Activated T-helper 9 cell treated with anti-CD3 and anti-CD28 coated beads, Interleukin-2, amount 50 U/mL, for 16 hours (primary cell): ENCODE measurements around the gene EVI5L.

Experiments used
- DNase-seq: peaks from one replicate; pipeline ENCODE4 v3.0.0-alpha.2; 2020; ENCODE audit warnings: low read depth

The EVI5L gene

DNA sequence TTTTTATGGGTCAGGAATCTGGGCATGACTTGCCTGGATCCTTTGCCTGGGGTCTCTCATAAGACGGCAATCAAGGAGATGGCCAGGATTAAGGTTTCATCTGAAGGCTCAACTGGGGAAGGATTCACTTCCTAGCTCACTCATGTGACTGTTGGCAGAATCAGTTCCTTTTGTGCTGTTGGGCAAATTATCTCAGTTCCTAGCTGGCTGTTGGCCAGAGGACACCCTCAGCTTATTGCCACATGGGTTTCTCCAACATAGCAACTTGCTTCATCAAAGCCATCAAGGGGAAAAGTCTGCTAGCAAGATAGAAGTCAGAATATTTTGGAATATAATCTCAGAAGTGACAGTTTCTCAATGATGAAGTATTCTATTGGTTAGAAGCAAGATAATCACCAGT lies 12.2 kb upstream of the EVI5L start:
- DNase-seq = no peak

DNA sequence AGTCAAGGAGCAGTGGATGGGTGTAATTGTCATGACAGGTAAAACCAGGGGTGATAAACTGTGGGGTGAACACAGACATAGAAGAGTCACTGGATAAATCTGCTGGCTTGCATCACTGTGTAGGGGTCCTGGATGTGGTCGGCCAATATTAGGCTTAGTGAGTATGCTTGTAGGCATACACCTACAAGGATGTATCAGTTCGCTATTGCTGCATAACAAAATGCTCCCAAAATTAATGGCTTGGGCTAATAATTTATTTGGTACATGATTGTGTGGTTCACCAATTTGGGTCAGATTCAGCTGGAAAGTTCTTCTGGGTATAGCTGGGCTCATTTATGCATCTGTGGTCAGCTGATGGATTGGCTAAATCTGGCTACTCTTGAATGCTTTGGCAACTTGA lies 11.2 kb upstream of the EVI5L start:
- no peak for DNase-seq

DNA sequence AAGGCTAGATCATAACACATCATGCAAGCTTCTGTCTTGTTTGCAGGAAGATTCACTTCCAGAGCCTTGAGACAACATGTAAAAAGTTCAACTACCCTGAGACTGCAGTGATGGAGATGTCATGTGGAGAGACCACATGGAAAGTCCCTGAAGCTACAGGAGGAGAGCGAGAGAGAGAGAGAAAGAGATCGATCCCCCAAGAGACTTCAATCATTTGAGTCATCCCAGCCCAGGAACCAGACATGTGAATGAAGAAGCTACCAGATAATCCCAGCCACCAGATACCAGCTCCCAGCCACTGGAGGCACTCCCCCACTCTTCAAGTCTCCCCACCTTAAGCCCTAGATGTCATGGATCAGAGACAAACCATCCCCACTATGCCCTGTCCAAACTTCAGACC lies 10.7 kb upstream of the EVI5L start:
- DNase-seq = no peak

DNA sequence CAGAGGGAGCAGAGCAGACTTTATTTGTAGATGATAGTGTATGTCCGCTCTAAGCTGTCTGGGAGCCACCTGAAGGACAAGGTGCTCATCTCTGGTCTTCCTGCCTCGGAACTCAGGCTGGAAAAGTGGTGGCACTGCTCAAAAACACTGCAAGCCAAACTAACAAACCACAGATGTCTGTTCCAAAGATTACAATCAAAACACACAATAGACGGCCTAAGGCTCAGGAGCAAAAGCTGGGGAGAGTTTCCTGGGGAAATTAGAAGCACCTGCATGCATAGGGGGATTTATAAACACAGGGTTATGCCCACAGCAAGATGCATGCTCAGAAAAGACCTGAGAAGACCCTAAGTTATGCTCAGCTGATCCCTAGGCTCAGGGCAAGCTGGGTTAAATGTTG lies 9.4 kb upstream of the EVI5L start:
- no peak for DNase-seq

DNA sequence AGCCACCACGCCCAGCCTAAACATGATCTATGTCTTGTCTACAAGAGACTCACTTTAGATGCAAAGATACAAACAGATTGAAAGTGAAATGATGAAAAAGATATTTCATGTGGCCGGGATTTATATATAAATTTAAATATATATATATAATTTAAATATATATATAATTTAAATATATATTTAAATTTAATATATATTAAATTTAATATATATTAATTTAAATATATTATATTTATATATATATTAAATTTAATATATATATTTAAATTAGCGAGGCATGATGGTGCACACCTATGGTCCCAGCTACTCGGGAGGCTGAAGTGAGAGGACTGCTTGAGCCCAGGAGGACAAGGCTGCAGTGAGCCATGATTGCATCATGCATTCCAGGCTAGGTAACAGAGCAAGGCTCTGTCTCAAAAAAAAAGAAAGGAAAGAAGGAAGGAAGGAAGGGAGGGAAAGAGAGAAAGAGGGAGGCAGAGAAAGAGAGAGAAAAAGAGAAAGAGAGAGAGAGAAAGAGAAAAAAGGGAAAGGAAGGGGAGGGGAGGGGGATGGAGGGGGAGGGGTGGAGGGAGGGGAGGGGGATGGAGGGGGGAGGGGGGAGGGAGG lies 7.0 kb upstream of the EVI5L start:
- no peak for DNase-seq

DNA sequence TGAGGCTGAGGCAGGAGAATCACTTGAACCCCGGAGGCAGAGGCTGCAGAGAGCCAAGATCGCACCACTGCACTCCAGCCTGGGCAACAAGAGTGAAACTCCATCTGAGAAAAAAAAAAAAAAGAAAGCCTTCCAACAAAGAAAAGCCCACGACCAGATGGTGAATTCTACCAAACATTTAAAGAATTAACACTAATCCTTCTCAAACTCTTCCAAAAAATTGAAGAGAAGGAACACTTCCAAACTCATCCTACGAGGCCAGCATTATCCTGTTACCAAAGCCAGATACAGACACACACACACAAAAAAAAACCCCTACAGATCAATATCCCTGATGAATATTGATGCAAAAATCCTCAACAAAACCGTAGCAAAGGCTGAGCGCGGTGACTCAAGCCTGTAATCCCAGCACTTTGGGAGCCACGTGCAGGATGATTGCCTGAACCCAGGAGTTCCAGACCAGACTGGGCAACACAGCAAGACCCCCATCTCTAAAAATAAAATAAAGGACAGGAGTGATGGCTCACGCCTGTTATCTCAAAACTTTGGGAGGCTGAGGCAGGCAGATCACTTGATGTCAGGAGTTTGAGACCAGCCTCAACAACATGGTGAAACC lies 6.2 kb upstream of the EVI5L start:
- DNase-seq = no peak

DNA sequence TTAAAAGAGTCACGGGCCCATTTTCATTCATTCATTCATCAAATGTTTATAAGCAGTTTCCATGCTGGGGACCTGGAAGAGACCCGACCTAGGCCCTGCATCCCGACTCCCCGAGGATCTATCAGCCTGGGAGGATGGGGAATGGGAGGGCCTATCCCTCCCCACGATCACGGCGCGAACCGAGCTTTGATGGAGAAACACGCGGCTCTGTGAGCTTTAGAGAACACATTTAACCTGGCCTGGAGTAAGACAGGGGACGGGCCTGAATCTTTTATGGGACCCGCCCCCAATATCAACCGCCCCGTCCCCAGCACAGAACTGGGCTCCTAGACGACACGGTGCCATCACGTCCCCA lies 875 bp upstream of the EVI5L start:
- DNase-seq = no peak

DNA sequence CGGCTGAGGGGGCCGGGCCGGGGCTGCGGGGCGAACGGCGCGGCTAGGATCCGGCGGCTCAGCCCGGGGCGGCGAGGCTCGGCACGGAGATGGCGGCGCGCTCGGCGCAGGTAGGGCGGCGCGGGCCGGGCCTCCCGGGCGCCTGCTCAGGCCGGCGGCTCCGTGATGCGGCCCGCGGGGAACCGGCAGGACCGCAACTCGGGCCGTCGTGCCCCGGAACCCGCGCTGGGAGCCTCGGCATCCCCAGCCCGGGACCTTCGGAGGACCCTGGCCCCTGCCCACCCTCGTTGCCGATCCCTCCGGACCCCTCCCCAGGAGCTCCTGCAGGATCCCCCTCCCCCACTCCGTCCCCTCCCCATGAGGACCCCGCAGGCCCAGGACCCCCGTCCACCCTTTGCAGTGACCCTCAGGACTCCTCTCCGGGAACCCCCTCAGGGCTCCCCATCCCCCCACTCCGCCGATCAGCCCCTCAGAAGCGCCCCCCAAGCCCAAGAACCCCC lies 304 bp downstream of the EVI5L start:
- DNase-seq = no peak

DNA sequence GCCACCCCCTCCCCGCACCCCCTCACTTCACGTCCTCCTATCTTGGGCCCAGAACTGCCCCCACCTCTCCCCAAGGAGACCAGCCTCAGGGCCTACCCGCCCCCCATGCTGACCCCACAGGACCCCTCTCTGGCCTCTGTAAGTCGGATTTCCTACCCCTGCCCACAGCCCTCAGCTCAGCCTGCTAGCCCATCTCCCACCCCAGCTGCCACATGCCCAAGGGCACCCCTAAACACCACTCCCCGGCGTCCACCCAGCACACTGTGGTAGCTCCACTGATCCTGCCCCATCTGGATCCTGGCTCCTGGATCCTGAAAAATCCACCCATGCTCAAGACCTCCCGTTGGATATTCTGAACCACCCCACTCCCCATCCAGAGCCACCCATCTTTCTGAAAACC lies 805 bp downstream of the EVI5L start:
- no peak for DNase-seq

DNA sequence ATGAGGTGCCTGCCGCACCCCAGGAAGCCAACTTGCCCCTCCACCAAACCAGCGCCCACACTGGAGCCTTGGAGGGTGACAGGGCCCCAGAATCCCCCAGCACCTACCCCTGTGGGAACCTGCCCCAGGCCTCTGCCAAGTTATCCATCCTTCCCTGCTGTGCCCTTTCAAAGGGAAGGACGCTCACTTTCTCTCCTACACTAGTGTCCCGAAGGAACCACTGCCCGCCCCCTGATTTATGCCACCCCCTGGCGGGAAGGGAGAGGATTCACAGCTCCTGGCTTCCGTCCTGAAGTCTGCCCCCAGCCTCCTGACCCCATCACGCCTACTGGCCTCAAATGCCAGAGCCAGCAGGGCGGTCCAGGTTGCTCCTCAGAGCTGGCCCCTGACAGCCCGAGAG lies 1.4 kb downstream of the EVI5L start:
- no peak for DNase-seq

DNA sequence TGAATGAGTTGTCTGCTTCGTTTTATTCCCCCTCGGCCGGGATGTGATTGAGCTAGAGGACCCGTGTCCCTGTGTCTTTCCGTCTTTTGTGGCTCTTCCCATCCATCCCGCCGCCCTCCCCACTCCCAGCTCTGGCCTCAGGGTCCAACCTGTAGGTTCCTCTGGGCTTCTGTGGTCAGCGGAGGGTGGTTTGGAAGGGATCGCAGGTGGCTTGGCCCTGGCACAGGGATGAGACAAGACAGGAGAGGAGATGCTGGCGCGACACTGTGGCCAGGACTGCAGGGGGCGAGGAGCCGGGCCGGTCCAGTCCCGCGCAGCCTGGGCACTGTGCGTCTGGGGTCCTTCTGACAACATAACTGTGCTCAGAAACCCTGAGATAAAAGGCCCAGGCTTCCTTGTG lies 2.0 kb downstream of the EVI5L start:
- DNase-seq = no peak

DNA sequence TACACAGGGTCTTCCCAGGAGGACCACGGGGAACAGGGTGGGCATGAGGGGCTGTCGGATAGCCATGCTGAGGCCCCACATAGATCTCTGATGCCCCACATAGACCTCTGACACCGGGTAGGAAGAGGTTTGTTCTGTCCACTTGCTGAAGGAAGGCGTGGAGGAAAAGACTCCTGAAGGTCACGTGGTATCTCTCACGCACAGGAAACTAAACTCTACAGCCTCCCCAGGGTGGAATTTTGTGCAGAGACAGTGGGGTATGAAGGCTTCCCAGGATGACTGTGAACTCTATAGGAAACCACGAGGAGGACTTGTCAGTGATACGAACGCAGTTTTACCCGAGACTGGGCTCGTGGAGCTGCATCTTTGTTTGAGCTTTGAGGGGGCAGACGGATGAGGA lies 2.8 kb downstream of the EVI5L start:
- no peak for DNase-seq

DNA sequence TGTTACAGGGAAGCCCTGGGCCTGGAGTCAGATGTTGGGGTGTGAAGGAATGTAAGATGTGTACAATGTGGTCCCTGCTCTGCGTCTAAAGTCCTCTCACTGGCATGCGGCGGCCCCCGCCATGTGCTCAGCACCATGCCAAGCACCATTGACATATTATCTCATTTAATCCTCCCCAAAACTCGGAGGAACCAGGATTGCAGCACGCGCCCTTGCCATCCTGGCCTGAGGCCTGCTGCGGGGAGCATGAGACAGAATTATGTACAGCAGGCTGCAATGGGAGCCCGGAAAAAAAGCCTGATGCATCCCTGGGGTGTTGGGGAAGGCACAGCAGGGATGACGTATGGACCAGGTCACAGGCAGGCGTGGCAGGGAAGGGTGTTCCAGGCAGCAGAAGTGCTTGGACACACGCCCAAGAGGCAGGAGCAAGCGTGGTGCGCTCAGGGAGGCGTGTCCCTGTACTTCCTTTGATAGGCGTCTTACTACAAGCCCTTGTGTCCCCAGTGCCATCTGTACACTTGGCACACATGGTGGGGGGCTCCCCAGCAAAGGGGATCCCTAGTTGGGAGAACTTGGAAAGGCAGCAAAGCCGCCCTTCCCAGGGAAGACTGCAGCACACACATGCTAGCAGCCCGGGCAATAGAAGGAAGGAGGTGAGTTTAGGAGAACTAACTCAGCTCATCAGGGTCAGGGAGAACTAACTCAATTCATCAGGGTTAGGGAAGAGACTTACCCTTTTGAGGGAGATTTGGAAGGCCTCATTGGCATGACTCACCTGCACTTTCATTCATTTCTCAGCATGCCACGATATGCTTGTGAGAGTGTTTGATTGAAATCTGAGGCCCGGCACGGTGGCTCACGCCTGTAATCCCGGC lies 3.4 kb downstream of the EVI5L start:
- DNase-seq = no peak

DNA sequence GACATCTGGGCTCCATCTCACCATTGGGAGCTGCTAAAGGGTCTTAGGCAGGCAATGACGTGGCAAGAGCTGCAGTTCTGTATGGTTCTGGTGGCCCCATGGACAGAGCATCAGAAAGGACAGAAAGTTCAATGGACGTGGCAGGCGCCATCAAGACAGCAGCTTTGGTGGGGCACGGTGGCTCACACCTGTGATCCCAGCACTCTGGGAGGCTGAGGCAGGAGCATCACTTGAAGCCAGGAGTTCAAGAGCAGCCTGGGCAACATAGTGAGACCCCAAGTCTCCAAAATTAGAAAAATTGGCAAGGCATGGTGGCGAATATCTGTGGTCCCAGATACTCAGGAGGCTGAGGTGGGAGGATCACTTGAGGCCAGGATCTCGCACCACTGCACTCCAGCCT lies 9.5 kb downstream of the EVI5L start:
- no peak for DNase-seq

DNA sequence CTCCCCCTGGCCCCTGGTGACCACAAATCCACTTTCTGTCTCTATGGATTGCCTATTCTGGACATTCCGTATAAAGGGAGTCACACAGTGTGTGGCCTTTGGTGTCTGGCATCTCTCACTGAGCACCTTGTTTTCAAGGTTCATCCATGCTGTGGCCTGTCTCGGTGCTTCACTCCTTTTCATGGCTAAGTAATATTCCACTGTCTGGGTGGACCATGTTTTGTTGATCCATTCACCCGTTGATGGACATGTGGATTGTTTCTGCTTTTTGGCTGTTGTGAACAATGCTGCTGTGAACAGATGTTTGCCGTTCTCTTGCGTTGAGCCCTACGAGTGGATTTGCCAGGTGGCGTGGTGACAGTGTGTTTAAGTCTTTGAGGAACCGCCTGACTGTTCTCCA lies 10.6 kb downstream of the EVI5L start:
- DNase-seq = no peak

DNA sequence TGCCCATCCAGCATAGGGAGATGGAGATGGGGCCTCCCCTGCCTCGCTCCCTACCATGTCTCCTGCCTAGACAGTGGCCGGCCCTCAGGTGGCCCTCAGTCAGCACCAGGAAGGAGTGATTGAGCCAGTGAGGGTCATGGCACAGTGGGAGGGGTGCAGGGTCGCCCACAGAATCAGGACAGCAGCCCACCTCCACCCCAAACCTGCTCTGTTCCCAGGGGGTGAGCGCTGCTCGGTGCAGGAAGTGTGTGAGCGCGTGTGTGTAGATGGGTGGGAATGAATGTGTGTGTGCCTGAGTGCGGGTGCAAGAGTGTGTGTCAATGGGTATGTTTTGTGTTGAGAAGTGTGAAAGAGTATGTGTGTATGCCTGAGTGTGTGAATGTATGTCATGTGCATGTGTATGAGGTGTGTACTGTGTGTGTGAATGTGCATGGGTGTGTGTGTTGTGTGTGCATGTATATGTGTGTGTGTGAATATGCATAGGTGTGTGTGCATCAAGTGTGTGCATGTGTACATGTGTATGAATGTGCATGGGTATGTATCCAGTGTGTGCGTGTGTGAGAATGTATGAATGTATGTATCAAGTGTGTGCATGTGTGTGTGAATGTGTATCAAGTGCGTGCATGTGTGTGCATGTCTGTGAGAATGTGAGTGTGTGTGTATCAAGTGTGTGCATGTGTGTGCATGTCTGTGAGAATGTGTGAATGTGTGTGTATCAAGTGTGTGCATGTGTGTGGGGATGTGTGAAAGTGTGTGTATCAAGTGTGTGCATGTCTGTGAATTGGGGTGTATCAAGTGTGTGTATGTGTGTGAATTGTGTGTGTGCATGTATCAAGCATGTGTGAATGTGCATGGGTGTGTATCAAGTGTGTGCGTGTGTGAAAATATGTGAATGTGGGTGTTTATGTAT lies 12.0 kb downstream of the EVI5L start:
- no peak for DNase-seq

DNA sequence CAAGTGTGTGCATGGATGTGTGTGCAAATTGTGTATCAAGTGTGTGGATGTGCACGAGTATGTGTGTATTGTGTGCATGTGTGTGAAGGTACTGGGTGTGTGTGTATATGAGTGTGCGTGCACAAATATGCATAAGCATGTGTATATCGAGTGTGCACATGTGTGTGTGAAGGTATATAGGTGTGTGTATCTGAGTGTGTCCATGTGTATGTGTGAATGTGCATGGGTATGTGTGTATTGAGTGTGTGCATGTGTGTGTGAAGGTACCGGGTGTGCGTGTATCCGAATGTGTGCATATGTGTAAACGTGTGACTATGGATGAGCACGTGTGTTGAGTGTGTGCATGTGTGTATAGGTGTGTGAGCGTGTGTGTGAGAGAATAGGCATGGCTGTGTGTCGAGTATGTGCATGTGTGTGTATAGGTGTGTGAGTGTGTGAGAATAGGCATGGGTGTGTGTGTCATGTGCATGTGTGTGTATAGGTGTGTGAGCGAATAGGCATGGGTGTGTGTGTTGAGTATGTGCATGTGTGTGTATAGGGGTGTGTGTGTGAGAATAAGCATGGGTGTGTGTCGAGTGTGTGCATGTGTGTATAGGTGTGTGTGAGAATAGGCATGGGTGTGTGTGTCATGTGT lies 12.8 kb downstream of the EVI5L start:
- DNase-seq = no peak

DNA sequence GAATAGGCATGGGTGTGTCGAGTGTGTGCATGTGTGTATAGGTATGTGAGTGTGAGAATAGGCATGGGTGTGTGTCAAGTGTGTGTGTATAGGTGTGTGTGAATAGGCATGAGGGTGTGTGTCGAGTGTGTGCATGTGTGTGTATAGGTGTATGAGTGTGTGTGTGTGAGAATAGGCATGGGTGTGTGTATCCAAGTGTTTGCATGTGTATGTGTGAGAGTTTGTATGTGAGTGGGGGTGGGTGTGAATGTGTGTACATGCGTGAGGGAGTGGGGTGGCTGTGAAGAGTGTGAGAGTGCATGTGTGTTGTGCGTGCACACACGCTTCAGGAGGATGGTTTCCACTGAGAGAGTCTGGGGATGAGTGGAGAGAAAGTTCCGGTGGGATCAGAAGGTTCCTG lies 13.5 kb downstream of the EVI5L start:
- no peak for DNase-seq

DNA sequence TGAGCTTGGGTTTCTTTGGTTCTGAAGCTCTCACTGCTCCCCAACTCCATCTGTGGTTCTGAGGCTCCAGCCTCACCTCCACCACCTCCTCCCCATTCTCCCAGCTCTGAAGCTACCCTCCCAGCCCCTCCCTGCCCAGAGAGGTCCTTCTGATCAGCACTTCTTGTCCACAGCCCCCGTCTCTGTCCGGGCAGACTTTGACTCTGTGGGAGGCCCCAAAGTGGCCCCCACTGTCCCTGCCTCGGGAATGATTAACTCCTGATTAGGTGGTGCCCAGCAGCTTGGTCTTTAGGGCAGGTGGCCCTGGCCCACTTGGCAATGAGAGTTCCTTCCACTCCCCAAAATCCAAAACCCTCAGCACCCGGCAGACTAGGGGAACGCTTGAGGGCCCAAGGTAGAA lies 14.4 kb downstream of the EVI5L start:
- DNase-seq = no peak

DNA sequence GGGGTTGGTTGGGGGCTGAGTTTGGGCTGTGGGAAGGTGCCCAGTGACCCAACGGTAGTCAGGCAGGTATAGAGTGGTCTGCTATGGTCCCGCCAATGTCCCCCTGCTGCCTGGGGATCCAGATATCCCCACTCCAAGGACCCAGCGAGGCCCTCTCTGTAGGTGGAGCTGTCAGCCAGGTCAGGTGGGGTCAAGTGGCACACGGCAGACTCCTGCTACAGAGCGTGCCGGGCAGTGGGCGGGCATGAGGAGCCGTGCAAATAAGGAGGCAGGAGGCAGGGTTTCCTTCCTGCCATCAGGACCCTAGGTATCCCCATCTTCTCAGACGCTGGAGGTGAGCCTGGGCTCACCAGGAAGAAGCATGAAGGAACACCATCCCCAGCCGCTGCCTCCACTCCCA lies 14.9 kb downstream of the EVI5L start:
- DNase-seq = no peak

DNA sequence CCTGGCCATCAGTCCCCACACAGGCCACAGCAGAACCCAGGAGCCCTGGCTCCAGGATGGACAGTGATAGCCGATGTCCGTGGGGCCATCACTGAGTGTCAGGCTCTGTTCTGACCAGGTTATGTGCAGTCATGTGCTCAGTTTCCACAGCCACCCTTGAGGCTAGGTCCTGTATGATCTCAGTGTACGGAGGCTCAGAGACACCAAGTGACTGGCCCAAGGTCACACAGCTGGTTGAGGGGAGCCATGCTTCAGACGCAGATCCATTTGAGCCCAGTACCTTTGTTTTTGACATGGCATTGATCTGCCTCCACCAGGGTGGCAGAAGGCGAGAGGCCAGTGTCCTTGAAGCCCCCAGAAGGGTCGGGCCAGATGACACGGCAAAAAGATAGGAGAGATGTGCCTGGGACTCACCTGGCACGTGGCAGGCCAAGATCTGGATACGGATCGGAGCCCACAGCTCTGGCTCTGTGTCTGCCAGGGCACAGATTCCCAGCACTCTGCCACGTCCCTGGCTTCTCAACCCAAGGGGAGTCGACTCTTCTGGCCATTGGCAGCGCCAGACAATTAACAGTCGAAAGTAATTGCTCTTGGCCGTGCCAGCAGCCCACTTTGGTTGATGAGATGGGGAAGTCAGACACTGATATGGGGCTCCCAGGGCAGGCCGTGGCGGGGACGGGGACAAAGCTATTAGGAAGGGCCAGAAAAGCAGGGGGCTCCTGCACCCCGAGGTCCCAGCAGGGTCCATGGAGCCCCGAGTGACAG lies 15.6 kb downstream of the EVI5L start:
- DNase-seq = no peak
